ENCODE data around the gene TMIGD1. TPM values are rescaled to one million over a fixed set of nuclear protein-coding genes. Genes with fewer than 3 reads are reported as not detected.

Gene TMIGD1
- total and polyA plus RNA-seq, 2 experiments from 2014 or later, result not detected

DNA sequence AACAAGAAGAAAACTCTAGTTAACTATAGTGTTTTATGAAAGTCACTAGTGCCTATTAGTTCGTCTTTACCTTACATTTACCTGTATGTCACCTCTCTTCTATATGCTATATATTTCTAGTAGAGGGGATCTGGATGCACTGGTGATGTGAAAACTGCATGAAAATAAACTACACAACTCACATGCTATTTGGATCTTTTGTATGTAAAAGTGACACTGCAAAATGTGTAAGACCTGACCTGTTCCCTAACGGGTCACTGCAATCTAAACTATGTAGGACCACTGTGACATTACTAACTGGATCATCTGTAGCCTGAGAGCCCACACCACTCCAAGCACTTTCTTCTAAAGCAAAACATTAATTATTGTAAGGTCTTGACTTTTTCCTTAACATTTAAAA, 43.8 kb downstream of the TMIGD1 start (continued):
- TF ChIP-seq CREB1 (CRISPR knock-in tag; IDR thresholded peaks at IDR 0.05; ENCODE audit: low read depth), result no peak
- no peak for TF ChIP-seq EZH2 (IDR thresholded peaks at IDR 0.05; ENCODE audit: low read depth, unreplicated experiment)

DNA sequence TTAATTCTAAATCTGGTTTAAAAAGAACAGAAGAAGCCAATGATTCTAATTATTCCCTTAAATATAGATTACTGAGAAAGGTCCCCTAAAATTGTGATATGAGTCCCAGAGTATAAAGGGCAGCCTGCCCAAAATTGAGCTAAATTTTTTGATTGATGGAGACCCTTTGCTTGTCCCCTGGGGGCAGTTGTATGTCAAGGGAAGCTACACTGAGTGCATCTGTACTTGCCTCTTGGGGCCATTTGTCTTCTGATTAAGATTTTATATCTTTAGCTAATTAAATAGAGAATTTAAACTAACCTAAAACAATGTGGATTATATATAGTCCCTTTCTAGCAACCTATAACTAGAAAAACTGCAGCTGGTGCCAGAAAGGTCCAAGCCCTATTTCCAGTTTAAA, 54.7 kb downstream of the TMIGD1 start:
- Histone ChIP-seq H3K36me3 (ENCODE audit: insufficient read depth) (peaks cover 18% of the 10 kb centered on the region; the same call in 1 of the 2 replicates), H4K20me1 (replicated peaks; ENCODE audit: insufficient read depth) (no peaks in the 10 kb centered on the region), H3K27me3 (ENCODE audit: insufficient read depth) (no peaks in the 10 kb centered on the region), H3K9me2 (ENCODE audit: insufficient read depth) (no peaks in the 10 kb centered on the region), H3F3A (replicated peaks; ENCODE audit: low read depth) (no peaks in the 10 kb centered on the region), H3K4me3 (no peak overlapping the region), H3K79me2 (replicated peaks; ENCODE audit: insufficient read depth) (no peaks in the 10 kb centered on the region), H3K4me1 (ENCODE audit: insufficient read depth) (no peaks in the 10 kb centered on the region), H3K27ac (ENCODE audit: low read depth) (no peak overlapping the region), H3K4me2 (no peak overlapping the region), H2AFZ (no peak overlapping the region)
- H3K4me3 Mint-ChIP-seq, result no peak overlapping the region
- TF ChIP-seq ZNF114 (CRISPR knock-in tag; IDR thresholded peaks at IDR 0.05), result no peak
- no peak for TF ChIP-seq POLR2AphosphoS5 (IDR thresholded peaks at IDR 0.05; ENCODE audit: low read depth)
- TF ChIP-seq STAT1 (IDR thresholded peaks at IDR 0.05; ENCODE audit: unreplicated experiment), result no peak
- TF ChIP-seq ZNF462 (CRISPR knock-in tag; IDR thresholded peaks at IDR 0.05), result no peak
- no peak for TF ChIP-seq REST (IDR thresholded peaks at IDR 0.05; ENCODE audit: unreplicated experiment)
- TF ChIP-seq EZH2phosphoT487 (IDR thresholded peaks at IDR 0.05; ENCODE audit: unreplicated experiment), result no peak
- no peak for TF ChIP-seq ETS1 (IDR thresholded peaks at IDR 0.05)
- TF ChIP-seq CREB1 (CRISPR knock-in tag; IDR thresholded peaks at IDR 0.05; ENCODE audit: low read depth), result no peak
- TF ChIP-seq ZNF331 (CRISPR knock-in tag; IDR thresholded peaks at IDR 0.05; ENCODE audit: low read depth), result no peak
- no peak for TF ChIP-seq CTCF (conservative IDR thresholded peaks at IDR 0.05; ENCODE audit: low read depth in 2 of 2)
- no peak for TF ChIP-seq EZH2 (IDR thresholded peaks at IDR 0.05; ENCODE audit: low read depth, unreplicated experiment)
- no peak for TF ChIP-seq JUNB (IDR thresholded peaks at IDR 0.05; ENCODE audit: unreplicated experiment)
- no peak for TF ChIP-seq NANOG (IDR thresholded peaks at IDR 0.05; ENCODE audit: borderline replicate concordance)
- H3K9me3 Mint-ChIP-seq, result no peaks in the 10 kb centered on the region
- no peaks in the 10 kb centered on the region; the same call in 2 of the 3 replicates for H3K4me1 Mint-ChIP-seq
- no peak for ATAC-seq
- no peak overlapping the region for H3K27ac Mint-ChIP-seq
- peaks cover 8% of the 10 kb centered on the region; the same call in 2 of the 3 replicates for H3K36me3 Mint-ChIP-seq (ENCODE audit: low read depth)
- H3K27me3 Mint-ChIP-seq (ENCODE audit: insufficient read depth, low read depth, poor library complexity), result peaks cover 2% of the 10 kb centered on the region
- no peak for DNase-seq (ENCODE audit: low spot score)

Measured in GM23338 (cell line).